Neural cell (in vitro differentiated cells): ENCODE data around the gene NDFIP1. TPM values are rescaled to one million over a fixed set of nuclear protein-coding genes. Genes with fewer than 3 reads are reported as not detected.

Source experiments
- H2AFZ ChIP-seq: fragments of 200-600, 300-800 bp; sonication (generic), shearing (Covaris generic); 2 replicates; pipeline ENCODE4 v1.6.0; 2014; ENCODE audit warnings: low read depth, mild to moderate bottlenecking, antibody characterized with exemption, low read length, moderate library complexity
- H3F3A ChIP-seq: fragments of 200-600 bp; shearing (Covaris generic); 2 replicates; pipeline ENCODE4 v1.6.1; 2016; ENCODE audit warnings: mild to moderate bottlenecking, moderate library complexity, mixed read lengths, antibody characterized with exemption, low read length; ENCODE audit not compliant: insufficient read depth, poor library complexity, severe bottlenecking
- H3K27ac ChIP-seq: fragments of 200-600, 300-800 bp; sonication (generic), shearing (Covaris generic); 2 replicates; pipeline ENCODE4 v1.5.1; 2014; ENCODE audit warnings: mild to moderate bottlenecking, low read length, moderate library complexity
- H3K27me3 ChIP-seq: fragments of 300-800, 200-600 bp; sonication (generic), shearing (Covaris generic); 2 replicates; pipeline ENCODE4 v1.6.0; 2014; ENCODE audit warnings: mild to moderate bottlenecking, low read depth, low read length, moderate library complexity; ENCODE audit not compliant: insufficient read depth
- H3K36me3 ChIP-seq: fragments of 300-800, 200-600 bp; sonication (generic), shearing (Covaris generic); 2 replicates; pipeline ENCODE4 v1.5.1; 2014; ENCODE audit warnings: mild to moderate bottlenecking, antibody characterized with exemption, low read length, moderate library complexity; ENCODE audit not compliant: insufficient read depth
- H3K4me2 ChIP-seq: fragments of 300-800, 200-600 bp; sonication (generic), shearing (Covaris generic); 2 replicates; pipeline ENCODE4 v1.6.0; 2014; ENCODE audit warnings: mild to moderate bottlenecking, low read length
- H3K4me3 ChIP-seq: fragments of 300-800, 200-600 bp; sonication (generic), shearing (Covaris generic); 2 replicates; pipeline ENCODE4 v1.5.1; 2014; ENCODE audit warnings: mild to moderate bottlenecking, low read length, moderate library complexity
- H3K79me2 ChIP-seq: fragments of 200-600 bp; shearing (Covaris generic); replicated peaks from 2 replicates; pipeline ENCODE4 v1.6.0; 2014; ENCODE audit warnings: mild to moderate bottlenecking, low read length, moderate library complexity; ENCODE audit not compliant: insufficient read depth
- H3K9ac ChIP-seq: fragments of 300-800, 200-600 bp; sonication (generic), shearing (Covaris generic); 2 replicates; pipeline ENCODE4 v1.6.1; 2016; ENCODE audit warnings: mild to moderate bottlenecking, low read length, mixed read lengths
- H3K9me2 ChIP-seq: fragments of 200-600 bp; shearing (Covaris generic); 2 replicates; pipeline ENCODE4 v1.6.1; 2016; ENCODE audit warnings: mild to moderate bottlenecking, low read length, mixed read lengths; ENCODE audit not compliant: insufficient read depth
- H3K9me3 ChIP-seq: fragments of 200-600, 300-800 bp; sonication (generic), shearing (Covaris generic); 2 replicates; pipeline ENCODE4 v1.6.1; 2016; ENCODE audit warnings: mild to moderate bottlenecking, mixed run types, low read length, moderate library complexity, mixed read lengths
- H4K20me1 ChIP-seq: fragments of 200-600 bp; shearing (Covaris generic); 2 replicates; pipeline ENCODE4 v1.6.1; 2016; ENCODE audit warnings: mild to moderate bottlenecking, mixed run types; ENCODE audit not compliant: insufficient read depth
- EP300 ChIP-seq: fragments of 450-650 bp; conservative IDR thresholded peaks from 2 replicates; pipeline ENCODE4 v1.6.1; 2014; ENCODE audit warnings: antibody characterized with exemption, mild to moderate bottlenecking, moderate library complexity; ENCODE audit not compliant: poor library complexity, severe bottlenecking
- EZH2 ChIP-seq: fragments of 200-600, 300-800 bp; shearing (Covaris generic), sonication (generic); IDR thresholded peaks from 2 replicates; pipeline ENCODE4 v1.6.1; 2014; ENCODE audit warnings: antibody characterized with exemption, low read length, borderline replicate concordance, mild to moderate bottlenecking; ENCODE audit not compliant: insufficient read depth, poor library complexity, severe bottlenecking
- MXI1 ChIP-seq: fragments of 450-650 bp; conservative IDR thresholded peaks from 2 replicates; pipeline ENCODE4 v1.6.1; 2014; ENCODE audit warnings: antibody characterized with exemption, mild to moderate bottlenecking; ENCODE audit not compliant: poor library complexity, severe bottlenecking
- POLR2AphosphoS5 ChIP-seq: IDR thresholded peaks from 2 replicates; pipeline ENCODE4 v1.6.1; 2012
- RAD21 ChIP-seq: fragments of 450-650 bp; conservative IDR thresholded peaks from 2 replicates; pipeline ENCODE4 v1.6.1; 2014; ENCODE audit warnings: antibody characterized with exemption, mild to moderate bottlenecking, moderate library complexity
- REST ChIP-seq: IDR thresholded peaks from 2 replicates; pipeline ENCODE4 v1.6.1; 2012; ENCODE audit warnings: borderline replicate concordance
- SMC3 ChIP-seq: fragments of 450-650 bp; conservative IDR thresholded peaks from 2 replicates; pipeline ENCODE4 v1.6.1; 2014; ENCODE audit warnings: antibody characterized with exemption, mild to moderate bottlenecking, moderate library complexity; ENCODE audit not compliant: poor library complexity
- TAF1 ChIP-seq: IDR thresholded peaks from 2 replicates; pipeline ENCODE4 v1.6.1; 2012; ENCODE audit warnings: low read depth
- polyA plus RNA-seq: library from polyadenylated mRNA; depleted of rRNA; stranded (reverse); fragments of >200 nt; gene quantifications from 2 replicates; pipeline ENCODE4 v1.2.3, GENCODE V29; 2014
- TF ChIP-seq, protein P1 (sequence below): fragments of 450-650 bp; IDR thresholded peaks from 2 replicates; pipeline ENCODE4 v1.5.1; 2014; ENCODE audit warnings: antibody characterized with exemption, mild to moderate bottlenecking, moderate library complexity; ENCODE audit not compliant: poor library complexity, severe bottlenecking

NDFIP1 gene
- polyA plus RNA-seq, 1 donor from 2014 or later = 99.7 TPM

DNA sequence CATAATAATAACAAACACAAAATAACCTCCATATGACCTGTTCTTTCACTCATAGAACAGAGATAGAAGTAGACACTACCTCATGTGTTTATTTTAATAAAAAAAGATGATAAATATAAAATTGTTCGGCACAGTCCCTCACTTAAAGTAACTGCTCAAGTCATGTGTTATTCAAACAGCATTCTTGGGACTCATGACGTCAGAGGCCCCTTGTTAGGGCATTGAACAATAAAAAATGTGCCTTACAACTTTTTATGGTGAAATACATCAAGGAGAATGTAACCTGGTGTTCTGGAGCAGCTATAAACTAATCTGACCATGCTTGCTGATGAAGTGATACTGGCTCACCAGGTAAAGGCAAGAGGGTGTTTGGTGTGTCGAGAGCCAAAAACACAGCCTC, 12.2 kb upstream of the NDFIP1 start:
- Histone ChIP-seq H3K27me3 (no peaks in the 10 kb centered on the region), H3K4me3 (no peak overlapping the region), H3K4me2 (no peak overlapping the region), H3K79me2 (no peaks in the 10 kb centered on the region), H4K20me1 (no peaks in the 10 kb centered on the region), H3K36me3 (no peaks in the 10 kb centered on the region), H3K9me2 (no peaks in the 10 kb centered on the region), H2AFZ (no peak overlapping the region), H3K9me3 (no peaks in the 10 kb centered on the region), H3K27ac (no peak overlapping the region), H3F3A (no peaks in the 10 kb centered on the region), H3K9ac (no peak overlapping the region)
- TF ChIP-seq MXI1 (no peak), RAD21 (no peak), EP300 (no peak), SMC3 (no peak), EZH2 (no peak), POLR2AphosphoS5 (no peak)
- TF ChIP-seq, protein P1, sequence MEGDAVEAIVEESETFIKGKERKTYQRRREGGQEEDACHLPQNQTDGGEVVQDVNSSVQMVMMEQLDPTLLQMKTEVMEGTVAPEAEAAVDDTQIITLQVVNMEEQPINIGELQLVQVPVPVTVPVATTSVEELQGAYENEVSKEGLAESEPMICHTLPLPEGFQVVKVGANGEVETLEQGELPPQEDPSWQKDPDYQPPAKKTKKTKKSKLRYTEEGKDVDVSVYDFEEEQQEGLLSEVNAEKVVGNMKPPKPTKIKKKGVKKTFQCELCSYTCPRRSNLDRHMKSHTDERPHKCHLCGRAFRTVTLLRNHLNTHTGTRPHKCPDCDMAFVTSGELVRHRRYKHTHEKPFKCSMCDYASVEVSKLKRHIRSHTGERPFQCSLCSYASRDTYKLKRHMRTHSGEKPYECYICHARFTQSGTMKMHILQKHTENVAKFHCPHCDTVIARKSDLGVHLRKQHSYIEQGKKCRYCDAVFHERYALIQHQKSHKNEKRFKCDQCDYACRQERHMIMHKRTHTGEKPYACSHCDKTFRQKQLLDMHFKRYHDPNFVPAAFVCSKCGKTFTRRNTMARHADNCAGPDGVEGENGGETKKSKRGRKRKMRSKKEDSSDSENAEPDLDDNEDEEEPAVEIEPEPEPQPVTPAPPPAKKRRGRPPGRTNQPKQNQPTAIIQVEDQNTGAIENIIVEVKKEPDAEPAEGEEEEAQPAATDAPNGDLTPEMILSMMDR = no peak

GRCh38 chr5:142097681-142098080, 10.9 kb upstream of the NDFIP1 start:
- H3K9ac ChIP-seq = no peak overlapping the region
- H3K9me3 ChIP-seq = no peaks in the 10 kb centered on the region
- TF ChIP-seq SMC3 = no peak
- TF ChIP-seq POLR2AphosphoS5 = no peak
- TF ChIP-seq TAF1 = no peak
- no peak for TF ChIP-seq EZH2
- TF ChIP-seq RAD21 = no peak
- TF ChIP-seq MXI1 = no peak
- TF ChIP-seq, protein P1 = no peak
- no peak for TF ChIP-seq EP300
- TF ChIP-seq REST = no peak
- no peak overlapping the region for H2AFZ ChIP-seq
- H4K20me1 ChIP-seq = no peaks in the 10 kb centered on the region
- H3K4me2 ChIP-seq = no peak overlapping the region
- no peaks in the 10 kb centered on the region for H3F3A ChIP-seq
- H3K27ac ChIP-seq = no peak overlapping the region
- H3K79me2 ChIP-seq = no peaks in the 10 kb centered on the region
- no peaks in the 10 kb centered on the region for H3K27me3 ChIP-seq
- no peak overlapping the region for H3K4me3 ChIP-seq
- no peaks in the 10 kb centered on the region for H3K9me2 ChIP-seq
- no peaks in the 10 kb centered on the region for H3K36me3 ChIP-seq
